Esophagus squamous epithelium (tissue), 5 donors: ENCODE results near the gene EVC2. TPM values are rescaled to one million over a fixed set of nuclear protein-coding genes. Genes with fewer than 3 reads are reported as not detected.

Source experiments
- DNase-seq: peaks from one replicate; lab custom pipeline; 2025; lab: John Stamatoyannopoulos, UW
- H3K27ac ChIP-seq, 4 donors: fragments of 200-600 bp; sonication (generic); one replicate each; pipeline ENCODE4 v1.5.1; 2016 to 2019; ENCODE audit warnings: mild to moderate bottlenecking in 1 of 4
- H3K27me3 ChIP-seq, 4 donors: fragments of 200-600 bp; sonication (generic); 1 replicate in 3 of 4; 2 replicates in 1 of 4; pipeline versions ENCODE4 v1.5.1 to v1.6.0; 2017 to 2021; ENCODE audit warnings: antibody characterized with exemption in 1 of 4
- H3K36me3 ChIP-seq, 3 donors: fragments of 200-600 bp; sonication (generic); one replicate each; pipeline ENCODE4 v1.5.1; 2016 to 2019
- H3K4me1 ChIP-seq, 3 donors: fragments of 200-600 bp; sonication (generic); one replicate each; pipeline ENCODE4 v1.5.1; 2017 to 2019
- H3K4me3 ChIP-seq, 4 donors: fragments of 200-600 bp; sonication (generic); 1 replicate in 3 of 4; 2 replicates in 1 of 4; pipeline ENCODE4 v1.5.1; 2016 to 2019; ENCODE audit warnings: mild to moderate bottlenecking in 2 of 4, moderate library complexity in 1 of 4
- H3K9me3 ChIP-seq, 3 donors: fragments of 200-600 bp; sonication (generic); one replicate each; pipeline ENCODE4 v1.5.1; 2016 to 2019
- CTCF ChIP-seq, 6 experiments: fragments of 450-650 bp in 4 of 6; fragments of 200-600 bp in 2 of 6; sonication (generic) in 2 of 6; IDR thresholded peaks; one replicate each; pipeline ENCODE4 v1.5.1; 2016 to 2019; ENCODE audit warnings: antibody characterized with exemption in 6 of 6, mild to moderate bottlenecking in 4 of 6, moderate library complexity in 4 of 6
- POLR2A ChIP-seq, 4 donors: fragments of 450-650 bp; IDR thresholded peaks; one replicate each; pipeline ENCODE4 v1.6.1; 2017; ENCODE audit warnings: antibody characterized with exemption in 4 of 4, mild to moderate bottlenecking in 4 of 4, moderate library complexity in 3 of 4
- WGBS, 2 donors: methylation state at CpG; one replicate each; pipeline ENCODE4 v1.1.5; 2018; 5-methylcytosine and 5-hydroxymethylcytosine counted together
- intact Hi-C: fragments of 100-400 bp; cut with DNase I; formaldehyde crosslinking; loops from one replicate; pipeline ENCODE4 v1.15.0; 2022
- total RNA-seq, 4 donors: library from RNA; depleted of rRNA; stranded (reverse); fragments of >200 nt; gene quantifications; one replicate each; pipeline ENCODE4 v1.1.0, GENCODE V29; 2016
- donor health status: DM: yes; HTN: yes; CAD: no.

Gene EVC2
- total RNA-seq, 4 donors from 2014 or later, result 5.0 to 12.6 (median 5.1) TPM

- intact Hi-C loops, result no loop called here
- Histone ChIP-seq H3K4me1 (no peaks in the 10 kb centered on the region), H3K9me3 (no peaks in the 10 kb centered on the region), H3K36me3 (peaks cover 0 to 38% (median 0%) of the 10 kb centered on the region in 3 donors), H3K27ac (no peak overlapping the region), H3K4me3 (no peak overlapping the region), H3K27me3 (no peaks in the 10 kb centered on the region)
- no peak for DNase-seq
- 68 to 79% methylated on average over 3 of the region's 3 CpGs for WGBS, 2 donors
- TF ChIP-seq POLR2A (IDR thresholded peaks at IDR 0.05) (no peak), CTCF (IDR thresholded peaks at IDR 0.05) (no peak)
These were observed 68.3 kb downstream of the EVC2 start for GRCh38 chr4:5640096-5640495.

- H3K4me3 ChIP-seq, result no peak overlapping the region
- peaks cover 0 to 39% (median 0%) of the 10 kb centered on the region in 3 donors for H3K36me3 ChIP-seq
- no peak for DNase-seq
- TF ChIP-seq CTCF (IDR thresholded peaks at IDR 0.05) (no peak), POLR2A (IDR thresholded peaks at IDR 0.05) (no peak)
- no peaks in the 10 kb centered on the region for H3K4me1 ChIP-seq
- no peaks in the 10 kb centered on the region for H3K27me3 ChIP-seq
- WGBS, 2 donors, result 79 to 95% methylated on average over 3 of the region's 3 CpGs
- intact Hi-C loops, result no loop called here
- H3K9me3 ChIP-seq, result no peaks in the 10 kb centered on the region
- no peak overlapping the region for H3K27ac ChIP-seq
These were observed 68.8 kb downstream of the EVC2 start for GRCh38 chr4:5639556-5639955.

GRCh38 chr4:5638976-5639375, 69.4 kb downstream of the EVC2 start:
- Histone ChIP-seq H3K9me3 (no peaks in the 10 kb centered on the region), H3K4me1 (no peaks in the 10 kb centered on the region), H3K27me3 (no peaks in the 10 kb centered on the region), H3K4me3 (no peak overlapping the region), H3K36me3 (peaks cover 0 to 41% (median 0%) of the 10 kb centered on the region in 3 donors), H3K27ac (no peak overlapping the region)
- intact Hi-C loops, result no loop called here
- WGBS, 2 donors, result 84 to 100% methylated on average over 4 of the region's 4 CpGs
- no peak for TF ChIP-seq POLR2A (IDR thresholded peaks at IDR 0.05)
- no peak for TF ChIP-seq CTCF (IDR thresholded peaks at IDR 0.05)
- DNase-seq, result no peak

GRCh38 chr4:5638316-5638715, 70.0 kb downstream of the EVC2 start:
- Histone ChIP-seq H3K9me3 (no peaks in the 10 kb centered on the region), H3K4me3 (no peak overlapping the region), H3K27me3 (no peaks in the 10 kb centered on the region), H3K36me3 (peaks cover 0 to 48% (median 0%) of the 10 kb centered on the region in 3 donors), H3K4me1 (no peaks in the 10 kb centered on the region), H3K27ac (no peak overlapping the region)
- WGBS, 2 donors, result 84 to 93% methylated on average over 3 to 4 of the region's 4 CpGs
- TF ChIP-seq CTCF (IDR thresholded peaks at IDR 0.05) (no peak), POLR2A (IDR thresholded peaks at IDR 0.05) (no peak)
- no peak for DNase-seq
- intact Hi-C loops, result no loop called here

- Histone ChIP-seq H3K36me3 (peaks cover 0 to 60% (median 0%) of the 10 kb centered on the region in 3 donors), H3K9me3 (no peaks in the 10 kb centered on the region), H3K4me1 (no peaks in the 10 kb centered on the region), H3K4me3 (no peak overlapping the region), H3K27ac (no peak overlapping the region), H3K27me3 (no peaks in the 10 kb centered on the region)
- DNase-seq, result no peak
- intact Hi-C loops, result no loop called here
- TF ChIP-seq POLR2A (IDR thresholded peaks at IDR 0.05) (no peak), CTCF (IDR thresholded peaks at IDR 0.05) (no peak)
- 78 to 88% methylated on average over 6 to 12 of the region's 13 CpGs for WGBS, 2 donors
These were observed 71.3 kb downstream of the EVC2 start for GRCh38 chr4:5636766-5637670.
